Vagina (tissue), 2 donors: ENCODE measurements around the gene PALM. TPM values are rescaled to one million over a fixed set of nuclear protein-coding genes. Genes with fewer than 3 reads are reported as not detected.

Experiments
- DNase-seq, 2 donors: peaks; one replicate each; pipeline ENCODE4 v3.0.0-alpha.2; 2017; ENCODE audit errors: extremely low spot score in 2 of 2
- H3K27ac ChIP-seq: fragments of 200-600 bp; sonication (generic); one replicate; pipeline ENCODE4 v1.5.1; 2019
- H3K27me3 ChIP-seq: fragments of 200-600 bp; sonication (generic); one replicate; pipeline ENCODE4 v1.5.1; 2019
- H3K36me3 ChIP-seq, 2 donors: fragments of 200-600 bp; sonication (generic); one replicate each; pipeline ENCODE4 v1.5.1; 2017 to 2019
- H3K4me1 ChIP-seq: fragments of 200-600 bp; sonication (generic); one replicate; pipeline ENCODE4 v1.5.1; 2019
- H3K4me3 ChIP-seq, 2 donors: fragments of 200-600 bp; sonication (generic); 1 replicate in 1 of 2; 2 replicates in 1 of 2; pipeline ENCODE4 v1.5.1; 2016 to 2019
- H3K9me3 ChIP-seq: fragments of 200-600 bp; sonication (generic); one replicate; pipeline ENCODE4 v1.5.1; 2019
- POLR2A ChIP-seq, 2 donors: fragments of 450-650 bp; IDR thresholded peaks; one replicate each; pipeline ENCODE4 v1.6.1; 2017; ENCODE audit warnings: antibody characterized with exemption in 2 of 2, mild to moderate bottlenecking in 2 of 2, moderate library complexity in 2 of 2
- POLR2AphosphoS5 ChIP-seq, 2 donors: sonication (generic); formaldehyde crosslinking; IDR thresholded peaks; one replicate each; pipeline ENCODE4 v1.9.0; 2017; ENCODE audit warnings: antibody characterized with exemption in 2 of 2, mild to moderate bottlenecking in 2 of 2, low read depth in 1 of 2; ENCODE audit not compliant: insufficient read depth in 1 of 2
- intact Hi-C: fragments of 100-400 bp; cut with DNase I; formaldehyde crosslinking; loops from one replicate; pipeline ENCODE4 v1.15.1; 2023
- total RNA-seq: library from RNA; depleted of rRNA; stranded (reverse); fragments of >200 nt; gene quantifications from one replicate; pipeline ENCODE4 v1.2.3, GENCODE V29; 2016
- TF ChIP-seq, protein P1 (sequence below), 3 experiments: fragments of 450-650 bp in 2 of 3; fragments of 200-600 bp in 1 of 3; sonication (generic) in 1 of 3; IDR thresholded peaks; one replicate each; pipeline ENCODE4 v1.5.1; 2017 to 2019; ENCODE audit warnings: antibody characterized with exemption in 3 of 3, mild to moderate bottlenecking in 2 of 3, moderate library complexity in 2 of 3

PALM gene
- total RNA-seq, 1 donor from 2014 or later: 40.0 TPM

DNA sequence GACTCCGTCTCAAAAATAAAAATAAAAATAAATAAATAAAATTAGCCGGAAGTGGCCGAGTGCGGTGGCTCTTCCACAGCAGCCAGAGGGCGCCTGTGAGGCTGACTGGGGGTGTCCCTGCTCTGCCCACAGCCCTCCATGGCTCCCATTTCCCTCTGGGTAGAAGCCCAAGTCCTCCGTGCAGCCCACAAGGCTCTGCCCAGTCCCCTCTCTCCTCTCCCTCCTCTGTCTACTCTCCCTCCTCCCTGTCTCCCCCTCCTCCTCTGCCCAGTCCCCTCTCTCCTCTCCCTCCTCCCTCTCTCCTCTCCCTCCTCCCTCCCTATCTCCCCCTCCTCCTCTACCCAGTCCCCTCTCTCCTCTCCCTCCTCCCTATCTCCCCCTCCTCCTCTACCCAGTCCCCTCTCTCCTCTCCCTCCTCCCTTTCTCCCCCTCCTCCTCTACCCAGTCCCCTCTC, 62.6 kb downstream of the PALM start:
- H3K27ac ChIP-seq: no peak overlapping the region
- no peak overlapping the region for H3K4me3 ChIP-seq
- H3K4me1 ChIP-seq: peaks cover 18% of the 10 kb centered on the region
- H3K9me3 ChIP-seq: no peaks in the 10 kb centered on the region
- no peaks in the 10 kb centered on the region for H3K27me3 ChIP-seq
- DNase-seq: no peak
- intact Hi-C loops: loop anchor here (5.0 to 10.0 kb wide), 2 partner anchors 93 to 151 kb away; no protein-coding TSS in a partner anchor
- H3K36me3 ChIP-seq: no peaks in the 10 kb centered on the region
- no peak for TF ChIP-seq POLR2AphosphoS5 (IDR thresholded peaks at IDR 0.05; ENCODE audit: insufficient read depth in 1 of 2, low read depth in 1 of 2)
- TF ChIP-seq, protein P1, sequence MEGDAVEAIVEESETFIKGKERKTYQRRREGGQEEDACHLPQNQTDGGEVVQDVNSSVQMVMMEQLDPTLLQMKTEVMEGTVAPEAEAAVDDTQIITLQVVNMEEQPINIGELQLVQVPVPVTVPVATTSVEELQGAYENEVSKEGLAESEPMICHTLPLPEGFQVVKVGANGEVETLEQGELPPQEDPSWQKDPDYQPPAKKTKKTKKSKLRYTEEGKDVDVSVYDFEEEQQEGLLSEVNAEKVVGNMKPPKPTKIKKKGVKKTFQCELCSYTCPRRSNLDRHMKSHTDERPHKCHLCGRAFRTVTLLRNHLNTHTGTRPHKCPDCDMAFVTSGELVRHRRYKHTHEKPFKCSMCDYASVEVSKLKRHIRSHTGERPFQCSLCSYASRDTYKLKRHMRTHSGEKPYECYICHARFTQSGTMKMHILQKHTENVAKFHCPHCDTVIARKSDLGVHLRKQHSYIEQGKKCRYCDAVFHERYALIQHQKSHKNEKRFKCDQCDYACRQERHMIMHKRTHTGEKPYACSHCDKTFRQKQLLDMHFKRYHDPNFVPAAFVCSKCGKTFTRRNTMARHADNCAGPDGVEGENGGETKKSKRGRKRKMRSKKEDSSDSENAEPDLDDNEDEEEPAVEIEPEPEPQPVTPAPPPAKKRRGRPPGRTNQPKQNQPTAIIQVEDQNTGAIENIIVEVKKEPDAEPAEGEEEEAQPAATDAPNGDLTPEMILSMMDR (IDR thresholded peaks at IDR 0.05): peak in 1 of 3 experiments; percentile 22
- TF ChIP-seq POLR2A (IDR thresholded peaks at IDR 0.05): no peak

DNA sequence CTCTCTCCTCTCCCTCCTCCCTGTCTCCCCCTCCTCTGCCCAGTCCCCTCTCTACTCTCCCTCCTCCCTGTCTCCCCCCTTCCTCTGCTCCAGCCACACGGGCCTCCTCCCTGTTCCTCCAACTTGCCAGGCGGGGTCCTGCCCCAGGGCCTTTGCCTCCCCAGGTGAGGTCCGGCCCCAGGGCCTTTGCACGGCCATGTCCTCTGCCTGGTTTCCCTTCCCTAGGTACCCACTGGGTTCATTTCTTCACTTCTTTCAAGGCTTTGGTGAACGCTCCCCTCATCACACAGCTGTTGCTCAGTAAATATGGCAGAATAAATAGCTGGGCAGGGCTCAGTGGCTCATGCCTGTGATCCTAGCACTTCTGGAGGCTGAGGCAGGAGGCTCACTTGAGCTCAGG, 63.3 kb downstream of the PALM start:
- Histone ChIP-seq H3K9me3 (no peaks in the 10 kb centered on the region), H3K27me3 (no peaks in the 10 kb centered on the region), H3K4me1 (peaks cover 18% of the 10 kb centered on the region), H3K36me3 (no peaks in the 10 kb centered on the region), H3K27ac (no peak overlapping the region), H3K4me3 (no peak overlapping the region)
- intact Hi-C loops: loop anchor here (5.0 to 10.0 kb wide), 2 partner anchors 93 to 150 kb away; no protein-coding TSS in a partner anchor
- DNase-seq: no peak
- TF ChIP-seq POLR2A (IDR thresholded peaks at IDR 0.05) (no peak), POLR2AphosphoS5 (IDR thresholded peaks at IDR 0.05; ENCODE audit: insufficient read depth in 1 of 2, low read depth in 1 of 2) (no peak)
- TF ChIP-seq, protein P1 (IDR thresholded peaks at IDR 0.05): no peak

DNA sequence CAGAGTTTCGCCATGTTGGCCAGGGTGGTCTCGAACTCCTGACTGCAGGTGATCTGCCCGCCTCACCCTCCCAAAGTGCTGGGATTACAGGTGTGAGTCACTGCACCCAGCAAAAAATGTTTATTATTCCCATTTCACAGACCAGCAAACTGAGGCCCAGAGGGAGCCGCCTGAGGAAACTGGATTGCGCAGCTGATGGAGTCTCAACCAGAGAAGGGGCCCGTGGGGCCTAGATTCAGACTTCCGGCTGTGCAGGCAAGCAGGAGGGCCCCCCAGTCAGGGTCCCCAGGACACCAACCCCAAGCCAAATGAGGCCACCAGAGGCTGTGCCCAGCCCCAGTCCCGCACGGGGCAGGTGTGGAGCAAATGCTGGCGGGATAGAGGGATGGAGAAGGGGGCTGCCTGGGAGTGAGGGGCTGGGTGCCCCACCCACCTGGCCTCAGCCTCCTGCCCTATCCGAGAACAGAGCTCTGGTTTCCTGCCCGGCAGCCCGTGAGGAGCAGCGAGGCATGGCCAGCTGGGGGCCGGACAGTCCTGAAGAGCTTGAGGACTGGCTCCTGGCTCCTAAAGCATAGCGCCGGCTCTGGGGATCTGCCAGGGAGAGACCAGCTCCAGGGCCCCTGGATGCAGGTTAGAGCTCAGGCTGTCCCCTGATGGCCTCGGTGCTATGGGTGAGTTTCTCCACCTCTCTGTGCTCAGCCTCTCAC, 64.1 kb downstream of the PALM start:
- Histone ChIP-seq H3K4me3 (no peak overlapping the region), H3K27ac (no peak overlapping the region), H3K4me1 (peaks cover 18% of the 10 kb centered on the region), H3K27me3 (no peaks in the 10 kb centered on the region), H3K36me3 (no peaks in the 10 kb centered on the region), H3K9me3 (no peaks in the 10 kb centered on the region)
- DNase-seq: no peak
- TF ChIP-seq POLR2A (IDR thresholded peaks at IDR 0.05): no peak
- TF ChIP-seq, protein P1 (IDR thresholded peaks at IDR 0.05): no peak
- no peak for TF ChIP-seq POLR2AphosphoS5 (IDR thresholded peaks at IDR 0.05; ENCODE audit: insufficient read depth in 1 of 2, low read depth in 1 of 2)
- intact Hi-C loops: loop anchor here (5.0 to 10.0 kb wide), 2 partner anchors 92 to 149 kb away; no protein-coding TSS in a partner anchor

DNA sequence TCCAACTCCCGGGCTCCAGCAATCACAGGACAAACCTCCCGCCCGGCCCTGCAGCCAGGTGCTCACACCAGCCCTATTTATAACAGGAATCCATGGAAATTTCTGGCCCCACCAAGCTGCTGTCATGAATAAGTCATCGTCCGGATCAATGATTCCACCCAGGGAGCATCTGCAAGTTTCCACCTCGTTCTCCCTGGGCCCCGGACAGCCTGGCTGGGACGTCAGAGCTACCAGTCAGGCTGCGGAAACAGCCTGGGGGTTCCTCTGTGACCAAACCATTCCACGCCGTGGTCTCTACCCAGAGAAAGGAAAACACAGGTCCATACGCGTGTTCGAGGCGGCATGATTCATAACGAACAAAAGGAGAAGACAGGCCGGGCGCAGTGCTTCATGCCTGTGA, 67.8 kb downstream of the PALM start:
- H3K27ac ChIP-seq: no peak overlapping the region
- no peaks in the 10 kb centered on the region for H3K27me3 ChIP-seq
- intact Hi-C loops: loop anchor here (10.0 kb wide), 1 partner anchor 88 kb away; no protein-coding TSS in a partner anchor
- no peaks in the 10 kb centered on the region for H3K9me3 ChIP-seq
- no peaks in the 10 kb centered on the region for H3K36me3 ChIP-seq
- TF ChIP-seq POLR2A (IDR thresholded peaks at IDR 0.05) (no peak), POLR2AphosphoS5 (IDR thresholded peaks at IDR 0.05; ENCODE audit: insufficient read depth in 1 of 2, low read depth in 1 of 2) (no peak)
- TF ChIP-seq, protein P1 (IDR thresholded peaks at IDR 0.05): no peak
- H3K4me3 ChIP-seq: no peak overlapping the region
- H3K4me1 ChIP-seq: no peaks in the 10 kb centered on the region
- DNase-seq: no peak
